ENCODE results near the gene KRTAP9-7.
"Not testable (repeated sequence)": the region's sequence is repeated elsewhere in the genome, so short reads cannot be mapped to it uniquely, and the experiment has no call there.

GRCh38 chr17:41275648-41276190 is at the start of gene KRTAP9-7:
- TF ChIP-seq ELF4 (IDR thresholded peaks at IDR 0.05); BHLHE40 (IDR thresholded peaks at IDR 0.05; ENCODE audit: borderline replicate concordance); FOXK2 (IDR thresholded peaks at IDR 0.05); LEF1 (IDR thresholded peaks at IDR 0.05; ENCODE audit: borderline replicate concordance); FOXM1 (IDR thresholded peaks at IDR 0.05; ENCODE audit: borderline replicate concordance); SUZ12 (IDR thresholded peaks at IDR 0.05); PKNOX1 (IDR thresholded peaks at IDR 0.05); TARDBP (IDR thresholded peaks at IDR 0.05); NFRKB (IDR thresholded peaks at IDR 0.05); FOXA1 (IDR thresholded peaks at IDR 0.05); L3MBTL2 (conservative IDR thresholded peaks at IDR 0.05); ARNT (IDR thresholded peaks at IDR 0.05); SP1 (IDR thresholded peaks at IDR 0.05): not testable (repeated sequence)
